Posterior cingulate gyrus (tissue), 11 donors: ENCODE results near the gene ZNF670.
"Not testable (repeated sequence)": the region's sequence is repeated elsewhere in the genome, so short reads cannot be mapped to it uniquely, and the experiment has no call there.

Experiments used
- DNase-seq, 10 donors: peaks; one replicate each; pipeline versions ENCODE4 v3.0.0 to v3.0.0-alpha.2; 2020 to 2021; ENCODE audit warnings: mixed read lengths in 3 of 10
- intact Hi-C: fragments of 100-400 bp; cut with DNase I; formaldehyde crosslinking; loops from one replicate; pipeline ENCODE4 v1.15.1; 2023

The ZNF670 gene

GRCh38 chr1:247078258-247079140 lies at the start of gene ZNF670:
Gene ZNF670, minus strand, starts transcription at chr1:247078811. Its CDS starts 215 bp downstream, at chr1:247078596.
- intact Hi-C loops: loop anchor here (10.0 kb wide), 1 partner anchor 144 kb away; the partner anchor contains the start of gene AHCTF1
- DNase-seq: peak; percentile 90 to 99 (median 98)

- DNase-seq: not testable (repeated sequence)
- intact Hi-C loops: loop anchor here (5.0 kb wide), 1 partner anchor 40 kb away; no protein-coding TSS in a partner anchor
These were observed 49.1 kb upstream of the ZNF670 start for GRCh38 chr1:247127519-247128282.

GRCh38 chr1:247126601-247127000 lies 48.0 kb upstream of the ZNF670 start:
- intact Hi-C loops: loop anchor here (5.0 kb wide), 1 partner anchor 41 kb away; no protein-coding TSS in a partner anchor

GRCh38 chr1:247126166-247126565 lies 47.6 kb upstream of the ZNF670 start:
- not testable (repeated sequence) for DNase-seq
- intact Hi-C loops: loop anchor here (5.0 kb wide), 1 partner anchor 41 kb away; no protein-coding TSS in a partner anchor

More at GRCh38 chr1:247126601-247127000, 48.0 kb upstream of the ZNF670 start:
- DNase-seq: not testable (repeated sequence)

- intact Hi-C loops: no loop called here
- DNase-seq: no peak
These were observed 42.8 kb upstream of the ZNF670 start for GRCh38 chr1:247121382-247121781.

- intact Hi-C loops: not testable (repeated sequence)
- DNase-seq: peak in 2 of 10 donors; percentile 60 to 75
These were observed 41.7 kb upstream of the ZNF670 start for GRCh38 chr1:247120408-247120668.

GRCh38 chr1:247119600-247120407 lies 41.2 kb upstream of the ZNF670 start:
- peak in 1 of 10 donors; percentile 41 for DNase-seq
- intact Hi-C loops: no loop called here

- intact Hi-C loops: no loop called here
- DNase-seq: peak in 1 of 10 donors; percentile 67
These were observed 40.4 kb upstream of the ZNF670 start for GRCh38 chr1:247118946-247119446.

- intact Hi-C loops: no loop called here
These were observed 36.9 kb upstream of the ZNF670 start for GRCh38 chr1:247115545-247115944.

GRCh38 chr1:247115141-247115510 lies 36.5 kb upstream of the ZNF670 start:
- intact Hi-C loops: no loop called here
- no peak for DNase-seq

More at GRCh38 chr1:247115545-247115944, 36.9 kb upstream of the ZNF670 start:
- DNase-seq: no peak

- DNase-seq: no peak
- intact Hi-C loops: no loop called here
These were observed 35.9 kb upstream of the ZNF670 start for GRCh38 chr1:247114351-247115140.

- DNase-seq: no peak
- intact Hi-C loops: no loop called here
These were observed 35.2 kb upstream of the ZNF670 start for GRCh38 chr1:247113733-247114271.

- peak in 1 of 10 donors; percentile 55 for DNase-seq
- intact Hi-C loops: no loop called here
These were observed 34.5 kb upstream of the ZNF670 start for GRCh38 chr1:247113094-247113497.

GRCh38 chr1:247112479-247112781 lies 33.8 kb upstream of the ZNF670 start:
- DNase-seq: peak in 2 of 10 donors; percentile 77 to 84
- intact Hi-C loops: no loop called here

- peak in 8 of 10 donors; percentile 24 to 91 (median 54) for DNase-seq
- intact Hi-C loops: no loop called here
These were observed 33.3 kb upstream of the ZNF670 start for GRCh38 chr1:247111700-247112478.

GRCh38 chr1:247111259-247111699 lies 32.7 kb upstream of the ZNF670 start:
- intact Hi-C loops: no loop called here
- peak in 1 of 10 donors; percentile 85 for DNase-seq

- intact Hi-C loops: no loop called here
- DNase-seq: peak in 1 of 10 donors; percentile 78
These were observed 32.1 kb upstream of the ZNF670 start for GRCh38 chr1:247110627-247111258.

GRCh38 chr1:247107694-247108093 lies 29.1 kb upstream of the ZNF670 start:
- DNase-seq: no peak
- intact Hi-C loops: loop anchor here (10.0 kb wide), 1 partner anchor 227 kb away; the partner anchor contains the start of gene ZNF496
